PC-9 (cell line): ENCODE measurements around the gene RNF152. TPM values are rescaled to one million over a fixed set of nuclear protein-coding genes. Genes with fewer than 3 reads are reported as not detected.

Source experiments
- BruUV-seq: library from RNA; stranded (reverse); fragments of 400-500 nt; replicated peaks from 2 replicates; lab custom pipeline; 2021; lab: Mats Ljungman, UMichigan
- CTCF ChIA-PET: fragments of 300-600 bp; sonication (Branson Sonifier 250); formaldehyde crosslinking; loops from one replicate; lab custom pipeline; 2022; ENCODE audit warnings: antibody characterized with exemption; lab: Charles Lee
- POLR2A ChIA-PET: fragments of 300-600 bp; sonication (Branson Sonifier 250); formaldehyde crosslinking; loops from one replicate; lab custom pipeline; 2022; ENCODE audit warnings: antibody characterized with exemption; ENCODE audit not compliant: unreplicated experiment; lab: Charles Lee
- DNase-seq, 2 experiments: peaks; one replicate each; pipeline versions ENCODE4 v3.0.0 to v3.0.0-alpha.2; 2015 to 2022; ENCODE audit warnings: mixed read lengths in 1 of 2
- H2AFZ ChIP-seq: fragments of 200-600 bp; sonication (generic); 2 replicates; pipeline ENCODE4 v1.8.1; 2017; ENCODE audit warnings: antibody characterized with exemption
- H3F3A ChIP-seq: fragments of 200-600 bp; sonication (generic); 2 replicates; pipeline ENCODE4 v1.8.1; 2017; ENCODE audit warnings: antibody characterized with exemption, mild to moderate bottlenecking, low read depth; ENCODE audit not compliant: insufficient read depth
- H3K27ac ChIP-seq: fragments of 200-600 bp; sonication (generic); 2 replicates; pipeline ENCODE4 v1.6.1; 2016; ENCODE audit warnings: mixed run types
- H3K27me3 ChIP-seq: fragments of 200-600 bp; sonication (generic); 2 replicates; pipeline ENCODE4 v1.6.1; 2016; ENCODE audit warnings: low read depth, mixed run types; ENCODE audit not compliant: insufficient read depth
- H3K36me3 ChIP-seq: fragments of 200-600 bp; sonication (generic); 2 replicates; pipeline ENCODE4 v1.6.1; 2016; ENCODE audit warnings: low read depth, mixed run types
- H3K4me1 ChIP-seq: fragments of 200-600 bp; sonication (generic); replicated peaks from 2 replicates; pipeline ENCODE4 v1.6.1; 2016; ENCODE audit warnings: mixed run types; ENCODE audit not compliant: insufficient read depth
- H3K4me2 ChIP-seq: fragments of 200-600 bp; sonication (generic); 2 replicates; pipeline ENCODE4 v1.6.1; 2017; ENCODE audit warnings: mixed run types
- H3K4me3 ChIP-seq: fragments of 200-600 bp; sonication (generic); 2 replicates; pipeline ENCODE4 v1.6.1; 2016; ENCODE audit warnings: mixed run types
- H3K79me2 ChIP-seq: fragments of 200-600 bp; sonication (generic); 2 replicates; pipeline ENCODE4 v1.6.1; 2017; ENCODE audit warnings: low read depth, mixed run types
- H3K9me2 ChIP-seq: fragments of 200-600 bp; sonication (generic); 2 replicates; pipeline ENCODE4 v1.8.1; 2017; ENCODE audit warnings: mild to moderate bottlenecking; ENCODE audit not compliant: insufficient read depth
- H3K9me3 ChIP-seq: fragments of 200-600 bp; sonication (generic); 2 replicates; pipeline ENCODE4 v1.8.1; 2016; ENCODE audit warnings: low read depth; ENCODE audit not compliant: insufficient read depth
- H4K20me1 ChIP-seq: fragments of 200-600 bp; sonication (generic); 2 replicates; pipeline ENCODE4 v1.8.1; 2017; ENCODE audit not compliant: insufficient read depth
- EZH2 ChIP-seq: fragments of 200-600 bp; sonication (generic); IDR thresholded peaks from 2 replicates; pipeline ENCODE4 v1.8.0; 2017; ENCODE audit warnings: antibody characterized with exemption, low read depth
- intact Hi-C: fragments of 100-400 bp; cut with micrococcal nuclease; formaldehyde crosslinking; loops from one replicate; pipeline ENCODE4 v1.10.0; 2022; ENCODE audit not compliant: unreplicated experiment
- total RNA-seq: library from RNA; stranded (reverse); gene quantifications from 2 replicates; pipeline ENCODE4 v1.2.3, GENCODE V29; 2021
- TF ChIP-seq, protein P1 (sequence below): fragments of 200-600 bp; sonication (generic); conservative IDR thresholded peaks from 2 replicates; pipeline ENCODE4 v1.6.1; 2017; ENCODE audit warnings: mixed run types, antibody characterized with exemption, mild to moderate bottlenecking, moderate library complexity

Gene RNF152
- total RNA-seq, 1 experiment from 2014 or later, result not detected

DNA sequence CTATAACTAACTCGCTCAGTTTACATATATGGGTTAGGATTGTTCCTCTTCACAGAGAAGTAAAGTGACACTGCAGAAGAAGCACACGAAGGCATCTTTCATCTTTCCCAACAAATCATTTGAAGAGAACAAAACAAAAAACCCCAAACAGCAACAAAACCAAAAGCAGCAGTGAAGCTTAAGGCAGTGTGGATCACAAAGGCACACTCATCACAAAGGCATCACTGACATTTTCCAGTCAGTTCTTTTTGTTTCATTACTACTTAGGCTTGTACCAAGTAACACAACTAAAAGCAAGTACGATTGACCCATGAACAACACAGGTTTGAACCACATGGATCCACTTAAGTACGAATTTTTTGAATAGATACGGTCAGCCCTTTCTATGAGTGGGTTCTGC, 75.7 kb downstream of the RNF152 start:
- Histone ChIP-seq H3K79me2 (no peaks in the 10 kb centered on the region), H3K27me3 (no peaks in the 10 kb centered on the region), H3F3A (no peaks in the 10 kb centered on the region), H3K9me2 (no peaks in the 10 kb centered on the region), H3K4me2 (no peak overlapping the region), H2AFZ (no peak overlapping the region), H3K27ac (no peak overlapping the region), H3K36me3 (no peaks in the 10 kb centered on the region), H3K4me1 (no peaks in the 10 kb centered on the region), H3K4me3 (no peak overlapping the region), H4K20me1 (no peaks in the 10 kb centered on the region), H3K9me3 (no peaks in the 10 kb centered on the region)
- intact Hi-C loops, result no loop called here
- no TSS peak for BruUV-seq
- ChIA-PET CTCF (no interaction called here), POLR2A (no interaction called here)
- TF ChIP-seq, protein P1, sequence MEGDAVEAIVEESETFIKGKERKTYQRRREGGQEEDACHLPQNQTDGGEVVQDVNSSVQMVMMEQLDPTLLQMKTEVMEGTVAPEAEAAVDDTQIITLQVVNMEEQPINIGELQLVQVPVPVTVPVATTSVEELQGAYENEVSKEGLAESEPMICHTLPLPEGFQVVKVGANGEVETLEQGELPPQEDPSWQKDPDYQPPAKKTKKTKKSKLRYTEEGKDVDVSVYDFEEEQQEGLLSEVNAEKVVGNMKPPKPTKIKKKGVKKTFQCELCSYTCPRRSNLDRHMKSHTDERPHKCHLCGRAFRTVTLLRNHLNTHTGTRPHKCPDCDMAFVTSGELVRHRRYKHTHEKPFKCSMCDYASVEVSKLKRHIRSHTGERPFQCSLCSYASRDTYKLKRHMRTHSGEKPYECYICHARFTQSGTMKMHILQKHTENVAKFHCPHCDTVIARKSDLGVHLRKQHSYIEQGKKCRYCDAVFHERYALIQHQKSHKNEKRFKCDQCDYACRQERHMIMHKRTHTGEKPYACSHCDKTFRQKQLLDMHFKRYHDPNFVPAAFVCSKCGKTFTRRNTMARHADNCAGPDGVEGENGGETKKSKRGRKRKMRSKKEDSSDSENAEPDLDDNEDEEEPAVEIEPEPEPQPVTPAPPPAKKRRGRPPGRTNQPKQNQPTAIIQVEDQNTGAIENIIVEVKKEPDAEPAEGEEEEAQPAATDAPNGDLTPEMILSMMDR, result no peak
- TF ChIP-seq EZH2, result no peak
- DNase-seq, result no peak

DNA sequence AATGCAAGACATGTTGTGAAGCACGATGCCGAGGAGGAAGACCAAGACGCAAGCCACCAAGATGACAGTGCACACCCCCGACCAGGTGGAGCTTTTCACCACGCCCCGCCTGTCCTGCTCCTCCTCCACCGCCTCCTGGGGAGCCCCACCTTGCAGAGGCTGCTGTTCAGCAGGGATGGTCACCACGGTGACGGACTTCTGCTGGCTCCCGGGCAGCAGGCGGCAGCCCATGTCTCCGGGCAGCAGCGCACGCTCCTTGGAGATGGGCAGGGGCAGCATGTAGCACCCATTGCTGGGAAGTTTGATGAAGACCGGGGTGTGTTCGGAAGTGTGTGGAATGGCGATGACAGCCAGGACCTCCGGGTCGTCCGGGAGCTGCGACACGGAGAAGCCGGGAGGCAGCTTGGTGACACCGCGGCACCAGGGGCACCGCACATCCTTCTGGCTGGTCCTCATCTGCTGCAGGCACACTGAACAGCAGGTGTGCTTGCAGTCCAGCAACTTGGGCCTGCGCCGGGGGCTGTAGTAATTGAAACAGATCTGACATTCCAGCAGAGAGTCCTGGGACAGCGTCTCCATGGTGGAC, 76.8 kb downstream of the RNF152 start:
- no peak overlapping the region for H3K4me2 ChIP-seq
- no TSS peak for BruUV-seq
- H3K4me1 ChIP-seq, result no peaks in the 10 kb centered on the region
- H3K27ac ChIP-seq, result no peak overlapping the region
- no peaks in the 10 kb centered on the region for H3F3A ChIP-seq
- no peaks in the 10 kb centered on the region for H3K9me3 ChIP-seq
- no peaks in the 10 kb centered on the region for H3K9me2 ChIP-seq
- no peaks in the 10 kb centered on the region for H4K20me1 ChIP-seq
- DNase-seq, result no peak
- H2AFZ ChIP-seq, result no peak overlapping the region
- no peaks in the 10 kb centered on the region for H3K79me2 ChIP-seq
- intact Hi-C loops, result no loop called here
- CTCF ChIA-PET, result no interaction called here
- no peak overlapping the region for H3K4me3 ChIP-seq
- H3K36me3 ChIP-seq, result no peaks in the 10 kb centered on the region
- no peak for TF ChIP-seq EZH2
- TF ChIP-seq, protein P1, result no peak
- POLR2A ChIA-PET, result no interaction called here
- H3K27me3 ChIP-seq, result no peaks in the 10 kb centered on the region

DNA sequence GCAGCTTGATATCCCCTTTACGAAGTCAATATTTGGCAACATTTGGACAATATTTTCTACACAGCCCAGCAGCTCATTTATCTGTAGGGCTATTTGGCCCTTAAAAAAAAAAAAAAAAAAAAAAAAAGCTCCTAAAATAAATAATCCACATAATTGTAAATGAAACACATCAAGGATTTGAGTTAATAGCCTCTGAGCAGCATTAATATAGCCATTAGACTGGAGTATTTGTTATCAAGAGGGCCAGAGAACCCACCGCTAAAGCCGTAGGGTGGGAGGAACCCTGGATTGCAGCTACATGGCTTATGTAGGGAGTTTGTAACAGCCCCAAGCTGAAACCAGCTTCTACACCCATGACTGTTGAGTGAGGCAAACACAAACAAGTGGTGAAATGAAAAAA, 84.5 kb downstream of the RNF152 start:
- no peak for TF ChIP-seq EZH2
- TF ChIP-seq, protein P1, result no peak
- Histone ChIP-seq H3F3A (no peaks in the 10 kb centered on the region), H3K79me2 (no peaks in the 10 kb centered on the region), H3K4me3 (no peak overlapping the region), H3K4me1 (no peaks in the 10 kb centered on the region), H3K27me3 (no peaks in the 10 kb centered on the region), H3K9me3 (no peaks in the 10 kb centered on the region), H3K9me2 (no peaks in the 10 kb centered on the region), H3K27ac (no peak overlapping the region), H3K36me3 (no peaks in the 10 kb centered on the region), H3K4me2 (no peak overlapping the region), H4K20me1 (no peaks in the 10 kb centered on the region), H2AFZ (no peak overlapping the region)
- intact Hi-C loops, result no loop called here
- CTCF ChIA-PET, result no interaction called here
- no TSS peak for BruUV-seq
- no peak for DNase-seq
- POLR2A ChIA-PET, result no interaction called here
